Stimulated activated memory B cell treated with anti-CD40 and anti-IgM and Interleukin-4, amounts not matched to agents 10 μg/mL and 1 μg/mL and 100 μg/mL, for 72 hours (primary cell): Measurements from ENCODE around the gene ZFYVE27.

Experiments used
- ATAC-seq: fragments of 150-1000 bp; cut with Tn5 transposase; 2 replicates; pipeline ENCODE4 v1.10.0; 2021
- H3K27ac Mint-ChIP-seq: one replicate; pipeline ENCODE4 v1.8.0; 2022; ENCODE audit warnings: mild to moderate bottlenecking, mixed read lengths
- H3K27me3 Mint-ChIP-seq: one replicate; pipeline ENCODE4 v1.8.0; 2022; ENCODE audit warnings: mixed read lengths
- H3K36me3 Mint-ChIP-seq: one replicate; pipeline ENCODE4 v1.8.0; 2022; ENCODE audit warnings: mixed read lengths
- H3K4me1 Mint-ChIP-seq: one replicate; pipeline ENCODE4 v1.8.0; 2022; ENCODE audit warnings: mixed read lengths
- H3K4me3 Mint-ChIP-seq: one replicate; pipeline ENCODE4 v1.8.0; 2022; ENCODE audit warnings: mild to moderate bottlenecking, moderate library complexity, mixed read lengths
- H3K9me3 Mint-ChIP-seq: one replicate; pipeline ENCODE4 v1.8.0; 2022; ENCODE audit warnings: mixed read lengths

ZFYVE27 gene

GRCh38 chr10:97711640-97712572, 25.0 kb upstream of the ZFYVE27 start:
- Mint-ChIP-seq H3K27ac (no peak overlapping the region), H3K36me3 (no peaks in the 10 kb centered on the region), H3K4me3 (peak overlapping the region; percentile 33), H3K4me1 (peaks cover 31% of the 10 kb centered on the region), H3K9me3 (no peaks in the 10 kb centered on the region), H3K27me3 (peaks cover 40% of the 10 kb centered on the region)
- no peak for ATAC-seq

GRCh38 chr10:97713339-97713825, 23.5 kb upstream of the ZFYVE27 start, which contains the start of gene MARVELD1:
Gene MARVELD1 (plus strand): TSS chr10:97713730. CDS start chr10:97713877, 147 bp downstream.
- no peak for ATAC-seq
- Mint-ChIP-seq H3K27ac (peak within 1 kb of the TSS; percentile 86), H3K27me3 (peaks cover 36% of the 10 kb centered on the region), H3K4me3 (peak within 1 kb of the TSS; percentile 99), H3K9me3 (no peaks in the 10 kb centered on the region), H3K4me1 (peaks cover 31% of the 10 kb centered on the region), H3K36me3 (no peaks in the 10 kb centered on the region)

- peak; percentile 87 for ATAC-seq
- Mint-ChIP-seq H3K9me3 (no peaks in the 10 kb centered on the region), H3K4me1 (peaks cover 31% of the 10 kb centered on the region), H3K4me3 (peak overlapping the region; percentile 99), H3K27me3 (peaks cover 31% of the 10 kb centered on the region), H3K27ac (peak overlapping the region; percentile 86), H3K36me3 (no peaks in the 10 kb centered on the region)
Measured at GRCh38 chr10:97713826-97714400, 23.0 kb upstream of the ZFYVE27 start.

- H3K27ac Mint-ChIP-seq: peak overlapping the region; percentile 86
- H3K4me3 Mint-ChIP-seq: peak overlapping the region; percentile 99
- H3K27me3 Mint-ChIP-seq: peaks cover 24% of the 10 kb centered on the region
- ATAC-seq: peak; percentile 74
- H3K9me3 Mint-ChIP-seq: no peaks in the 10 kb centered on the region
- H3K36me3 Mint-ChIP-seq: no peaks in the 10 kb centered on the region
- peaks cover 25% of the 10 kb centered on the region for H3K4me1 Mint-ChIP-seq
Measured at GRCh38 chr10:97714401-97715258, 22.3 kb upstream of the ZFYVE27 start.

- Mint-ChIP-seq H3K27me3 (peaks cover 18% of the 10 kb centered on the region), H3K4me1 (peaks cover 25% of the 10 kb centered on the region), H3K27ac (no peak overlapping the region), H3K4me3 (peak overlapping the region; percentile 99), H3K9me3 (no peaks in the 10 kb centered on the region), H3K36me3 (no peaks in the 10 kb centered on the region)
- no peak for ATAC-seq
Measured at GRCh38 chr10:97715259-97715874, 21.6 kb upstream of the ZFYVE27 start.

GRCh38 chr10:97717627-97718026, 19.3 kb upstream of the ZFYVE27 start:
- no peak overlapping the region for H3K4me3 Mint-ChIP-seq
- H3K27ac Mint-ChIP-seq: no peak overlapping the region
- H3K27me3 Mint-ChIP-seq: peaks cover 7% of the 10 kb centered on the region
- no peaks in the 10 kb centered on the region for H3K9me3 Mint-ChIP-seq
- no peak for ATAC-seq
- H3K36me3 Mint-ChIP-seq: no peaks in the 10 kb centered on the region
- peaks cover 24% of the 10 kb centered on the region for H3K4me1 Mint-ChIP-seq

GRCh38 chr10:97718178-97718577, 18.8 kb upstream of the ZFYVE27 start:
- no peaks in the 10 kb centered on the region for H3K9me3 Mint-ChIP-seq
- H3K36me3 Mint-ChIP-seq: no peaks in the 10 kb centered on the region
- ATAC-seq: no peak
- H3K4me1 Mint-ChIP-seq: peaks cover 19% of the 10 kb centered on the region
- peaks cover 2% of the 10 kb centered on the region for H3K27me3 Mint-ChIP-seq
- H3K4me3 Mint-ChIP-seq: no peak overlapping the region
- no peak overlapping the region for H3K27ac Mint-ChIP-seq

- Mint-ChIP-seq H3K4me3 (no peak overlapping the region), H3K27ac (no peak overlapping the region)
- ATAC-seq: no peak
Measured at GRCh38 chr10:97718659-97719142, 18.2 kb upstream of the ZFYVE27 start.

GRCh38 chr10:97719602-97720001, 17.3 kb upstream of the ZFYVE27 start:
- Mint-ChIP-seq H3K27me3 (peaks cover 7% of the 10 kb centered on the region), H3K4me3 (no peak overlapping the region), H3K36me3 (no peaks in the 10 kb centered on the region), H3K9me3 (no peaks in the 10 kb centered on the region), H3K4me1 (peaks cover 5% of the 10 kb centered on the region), H3K27ac (no peak overlapping the region)
- no peak for ATAC-seq

More at GRCh38 chr10:97718659-97719142, 18.2 kb upstream of the ZFYVE27 start:
- Mint-ChIP-seq H3K4me1 (peaks cover 14% of the 10 kb centered on the region), H3K9me3 (no peaks in the 10 kb centered on the region), H3K36me3 (no peaks in the 10 kb centered on the region), H3K27me3 (no peaks in the 10 kb centered on the region)

- ATAC-seq: no peak
- no peaks in the 10 kb centered on the region for H3K9me3 Mint-ChIP-seq
- no peak overlapping the region for H3K4me3 Mint-ChIP-seq
- no peaks in the 10 kb centered on the region for H3K36me3 Mint-ChIP-seq
- H3K4me1 Mint-ChIP-seq: no peaks in the 10 kb centered on the region
- H3K27ac Mint-ChIP-seq: no peak overlapping the region
- peaks cover 20% of the 10 kb centered on the region for H3K27me3 Mint-ChIP-seq
Measured at GRCh38 chr10:97721871-97722780, 14.8 kb upstream of the ZFYVE27 start.

GRCh38 chr10:97723001-97723400, 13.9 kb upstream of the ZFYVE27 start:
- no peak overlapping the region for H3K4me3 Mint-ChIP-seq
- no peak overlapping the region for H3K27ac Mint-ChIP-seq
- ATAC-seq: no peak

GRCh38 chr10:97724341-97724941, 12.5 kb upstream of the ZFYVE27 start:
- no peaks in the 10 kb centered on the region for H3K4me1 Mint-ChIP-seq
- H3K27ac Mint-ChIP-seq: no peak overlapping the region
- no peaks in the 10 kb centered on the region for H3K36me3 Mint-ChIP-seq
- H3K27me3 Mint-ChIP-seq: peaks cover 27% of the 10 kb centered on the region
- no peak overlapping the region for H3K4me3 Mint-ChIP-seq
- H3K9me3 Mint-ChIP-seq: no peaks in the 10 kb centered on the region
- no peak for ATAC-seq

More at GRCh38 chr10:97723001-97723400, 13.9 kb upstream of the ZFYVE27 start:
- H3K9me3 Mint-ChIP-seq: no peaks in the 10 kb centered on the region
- H3K4me1 Mint-ChIP-seq: no peaks in the 10 kb centered on the region
- no peaks in the 10 kb centered on the region for H3K36me3 Mint-ChIP-seq
- peaks cover 20% of the 10 kb centered on the region for H3K27me3 Mint-ChIP-seq

GRCh38 chr10:97726636-97727178, 10.2 kb upstream of the ZFYVE27 start:
- no peaks in the 10 kb centered on the region for H3K36me3 Mint-ChIP-seq
- no peak for ATAC-seq
- H3K4me3 Mint-ChIP-seq: no peak overlapping the region
- peaks cover 40% of the 10 kb centered on the region for H3K27me3 Mint-ChIP-seq
- no peaks in the 10 kb centered on the region for H3K9me3 Mint-ChIP-seq
- H3K4me1 Mint-ChIP-seq: no peaks in the 10 kb centered on the region
- no peak overlapping the region for H3K27ac Mint-ChIP-seq
